ENCODE measurements around the gene MTREX.

Gene MTREX

GRCh38 chr5:55324815-55325418 lies 17.1 kb downstream of the MTREX start:
- no peak for DNase-seq (ENCODE audit: low read depth in 2 of 3, low spot score in 1 of 3)

GRCh38 chr5:55325621-55326020 lies 17.8 kb downstream of the MTREX start:
- no peak for DNase-seq (ENCODE audit: low read depth in 2 of 3, low spot score in 1 of 3)

GRCh38 chr5:55327281-55327680 lies 19.5 kb downstream of the MTREX start:
- no peak for DNase-seq (ENCODE audit: low read depth in 2 of 3, low spot score in 1 of 3)

GRCh38 chr5:55331321-55331720 lies 23.5 kb downstream of the MTREX start:
- DNase-seq (ENCODE audit: low read depth in 2 of 3, low spot score in 1 of 3) = no peak

GRCh38 chr5:55333017-55333416 lies 25.2 kb downstream of the MTREX start:
- no peak for DNase-seq (ENCODE audit: low read depth in 2 of 3, low spot score in 1 of 3)

GRCh38 chr5:55333811-55334210 lies 26.0 kb downstream of the MTREX start:
- no peak for DNase-seq (ENCODE audit: low read depth in 2 of 3, low spot score in 1 of 3)

GRCh38 chr5:55338092-55338613 lies 30.4 kb downstream of the MTREX start:
- DNase-seq (ENCODE audit: low read depth in 2 of 3, low spot score in 1 of 3) = no peak

- DNase-seq (ENCODE audit: low read depth in 2 of 3, low spot score in 1 of 3) = peak; percentile 53 to 67 (median 61)
Observed at GRCh38 chr5:55338810-55339243, 31.0 kb downstream of the MTREX start.

- DNase-seq (ENCODE audit: low read depth in 2 of 3, low spot score in 1 of 3) = no peak
Observed at GRCh38 chr5:55343107-55343506, 35.3 kb downstream of the MTREX start.

GRCh38 chr5:55343609-55344008 lies 35.8 kb downstream of the MTREX start:
- no peak for DNase-seq (ENCODE audit: low read depth in 2 of 3, low spot score in 1 of 3)

- DNase-seq (ENCODE audit: low read depth in 2 of 3, low spot score in 1 of 3) = peak; percentile 41 to 77 (median 45)
Observed at GRCh38 chr5:55344392-55344992, 36.7 kb downstream of the MTREX start.

GRCh38 chr5:55345327-55345726 lies 37.5 kb downstream of the MTREX start:
- no peak for DNase-seq (ENCODE audit: low read depth in 2 of 3, low spot score in 1 of 3)

GRCh38 chr5:55347786-55348185 lies 40.0 kb downstream of the MTREX start:
- DNase-seq (ENCODE audit: low read depth in 2 of 3, low spot score in 1 of 3) = no peak

GRCh38 chr5:55350754-55351153 lies 43.0 kb downstream of the MTREX start:
- DNase-seq (ENCODE audit: low read depth in 2 of 3, low spot score in 1 of 3) = no peak

GRCh38 chr5:55356896-55357295 lies 49.1 kb downstream of the MTREX start:
- no peak for DNase-seq (ENCODE audit: low read depth in 2 of 3, low spot score in 1 of 3)

- no peak for DNase-seq (ENCODE audit: low read depth in 2 of 3, low spot score in 1 of 3)
Observed at GRCh38 chr5:55360190-55360589, 52.4 kb downstream of the MTREX start.

- no peak for DNase-seq (ENCODE audit: low read depth in 2 of 3, low spot score in 1 of 3)
Observed at GRCh38 chr5:55363856-55364255, 56.1 kb downstream of the MTREX start.

- DNase-seq (ENCODE audit: low read depth in 2 of 3, low spot score in 1 of 3) = no peak
Observed at GRCh38 chr5:55364537-55365055, 56.8 kb downstream of the MTREX start.

GRCh38 chr5:55370291-55370925 lies 62.6 kb downstream of the MTREX start:
- DNase-seq (ENCODE audit: low read depth in 2 of 3, low spot score in 1 of 3) = no peak

- no peak for DNase-seq (ENCODE audit: low read depth in 2 of 3, low spot score in 1 of 3)
Observed at GRCh38 chr5:55371145-55371544, 63.4 kb downstream of the MTREX start.

GRCh38 chr5:55372130-55372925 lies 64.5 kb downstream of the MTREX start:
- DNase-seq (ENCODE audit: low read depth in 2 of 3, low spot score in 1 of 3) = no peak
